GM18520 (cell line): ENCODE measurements around the gene EOLA1.
"Not testable (repeated sequence)": the region's sequence is repeated elsewhere in the genome, so short reads cannot be mapped to it uniquely, and the experiment has no call there.

Experiments
- ATAC-seq: cut with Tn5 transposase; IDR thresholded peaks from one replicate; pipeline ENCODE4 v1.9.1; 2021; ENCODE audit not compliant: unreplicated experiment

EOLA1 gene

DNA sequence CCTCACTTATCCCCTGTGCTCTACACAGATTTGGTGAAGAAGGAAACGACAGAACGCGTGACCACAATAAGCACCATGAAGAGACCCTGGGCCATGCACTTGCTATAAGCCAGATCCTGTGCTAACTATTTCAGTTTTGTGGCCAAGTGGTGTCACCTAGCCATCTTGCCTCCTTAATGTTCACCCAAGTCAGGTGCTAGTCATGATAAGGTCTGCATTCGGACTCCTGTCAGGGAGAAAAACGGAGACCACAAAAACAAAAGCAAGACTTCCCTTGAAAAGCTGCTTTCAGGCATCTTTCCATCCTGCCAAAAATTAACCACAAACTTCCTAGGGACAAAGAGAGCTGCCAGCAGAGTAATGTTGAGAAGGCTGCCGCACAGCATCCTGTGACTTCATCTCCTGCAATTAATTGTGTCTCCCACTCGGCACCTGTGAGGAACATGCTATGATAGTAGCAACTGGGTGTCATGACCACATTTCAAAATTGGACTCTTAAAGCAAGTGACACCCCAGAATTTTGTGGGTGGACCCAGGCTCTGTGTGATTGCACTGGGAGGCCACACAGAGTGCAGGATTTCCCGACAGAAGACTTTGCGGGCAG, 26.9 kb upstream of the EOLA1 start:
- ATAC-seq: no peak

GRCh38 chrX:149515954-149516602, 24.7 kb upstream of the EOLA1 start:
- ATAC-seq: no peak

GRCh38 chrX:149516604-149517003, 24.2 kb upstream of the EOLA1 start:
- ATAC-seq: no peak

GRCh38 chrX:149517308-149517707, 23.5 kb upstream of the EOLA1 start:
- no peak for ATAC-seq

DNA sequence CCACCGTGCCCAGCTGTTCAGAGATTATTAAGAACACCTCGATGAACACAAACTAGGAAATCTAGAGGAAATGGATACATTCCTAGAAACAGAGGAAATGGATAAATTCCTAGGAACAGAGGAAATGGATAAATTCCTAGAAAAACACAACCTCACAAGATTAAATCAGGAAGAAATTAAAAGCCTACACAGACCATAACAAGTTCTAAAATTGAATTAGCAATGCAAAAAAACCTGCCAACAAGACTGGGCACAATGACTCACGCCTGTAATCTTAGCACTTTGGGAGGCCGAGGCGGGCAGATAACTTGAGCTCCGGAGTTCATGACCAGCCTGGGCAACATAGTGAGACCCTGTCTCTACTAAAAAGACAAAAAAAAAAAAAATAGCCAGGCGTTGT, 22.6 kb upstream of the EOLA1 start:
- ATAC-seq: no peak

DNA sequence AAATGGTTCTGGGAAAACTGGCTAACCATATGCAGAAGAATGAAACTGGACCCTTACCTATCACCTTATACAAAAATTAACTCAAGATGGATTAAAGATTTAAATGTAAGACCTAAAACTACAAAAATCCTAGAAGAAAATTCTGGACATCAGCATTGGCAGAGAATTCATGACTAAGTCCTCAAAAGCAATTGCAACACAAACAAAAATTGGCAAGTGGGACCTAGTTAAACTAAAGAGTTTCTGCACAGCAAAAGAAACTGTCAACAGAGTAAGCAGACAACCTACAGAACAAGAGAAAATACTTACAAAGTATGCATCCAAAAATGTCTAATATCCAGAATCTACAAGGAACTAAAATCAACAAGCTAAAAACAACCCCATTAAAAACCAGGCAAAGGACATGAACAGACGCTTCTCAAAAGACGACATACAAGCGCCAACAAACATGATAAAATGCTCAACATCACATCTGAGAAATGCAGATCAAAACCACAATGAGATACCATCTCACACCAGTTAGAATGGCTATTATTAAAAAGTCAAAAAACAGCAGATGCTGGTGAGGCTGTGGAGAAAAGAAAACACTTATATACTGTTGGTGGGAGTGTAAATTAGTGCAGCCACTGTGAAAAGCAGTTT, 20.1 kb upstream of the EOLA1 start:
- not testable (repeated sequence) for ATAC-seq

DNA sequence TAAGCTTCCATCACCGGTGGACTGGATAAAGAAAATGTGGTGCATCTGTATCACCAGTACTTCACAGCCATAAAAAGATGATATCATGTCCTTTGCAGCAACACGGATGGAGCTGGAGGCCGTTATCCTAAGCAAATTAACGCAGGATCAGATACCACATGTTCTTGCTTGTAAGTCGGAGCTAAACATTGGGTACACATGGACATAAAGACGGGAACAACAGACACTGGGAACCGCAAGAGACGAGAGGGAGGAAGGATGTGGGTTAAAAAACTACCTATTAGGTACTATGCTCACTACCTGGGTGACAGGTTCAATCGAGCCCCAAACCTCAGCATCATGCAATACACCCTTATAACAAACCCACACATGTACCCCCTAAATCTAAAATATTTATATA, 19.4 kb upstream of the EOLA1 start:
- no peak for ATAC-seq

DNA sequence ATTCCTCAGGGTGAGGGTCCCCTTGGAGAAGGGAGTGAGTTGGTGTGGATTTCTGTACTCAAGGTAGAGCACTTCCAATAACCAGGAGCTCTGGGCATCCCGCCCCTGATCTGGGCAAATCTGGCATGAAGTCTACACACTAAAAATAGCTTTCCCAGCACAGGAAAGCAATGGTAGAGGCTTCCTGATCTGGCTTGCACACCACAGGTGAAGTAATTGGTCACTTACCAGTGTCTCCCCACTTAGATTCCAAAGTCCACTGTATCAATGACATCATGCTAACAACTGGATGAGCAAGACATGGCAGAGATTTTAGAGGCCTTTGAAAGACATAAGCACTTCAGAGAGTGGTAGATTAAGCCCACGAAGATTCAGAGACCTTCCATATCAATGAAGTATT, 17.9 kb upstream of the EOLA1 start:
- no peak for ATAC-seq

- peak; percentile 89 for ATAC-seq
Measured at GRCh38 chrX:149525389-149525788, 15.4 kb upstream of the EOLA1 start.

- not testable (repeated sequence) for ATAC-seq
Measured at GRCh38 chrX:149525903-149526302, 14.9 kb upstream of the EOLA1 start.

GRCh38 chrX:149526318-149527033, 14.3 kb upstream of the EOLA1 start:
- ATAC-seq: not testable (repeated sequence)

GRCh38 chrX:149527705-149528104, 13.1 kb upstream of the EOLA1 start:
- ATAC-seq: no peak

DNA sequence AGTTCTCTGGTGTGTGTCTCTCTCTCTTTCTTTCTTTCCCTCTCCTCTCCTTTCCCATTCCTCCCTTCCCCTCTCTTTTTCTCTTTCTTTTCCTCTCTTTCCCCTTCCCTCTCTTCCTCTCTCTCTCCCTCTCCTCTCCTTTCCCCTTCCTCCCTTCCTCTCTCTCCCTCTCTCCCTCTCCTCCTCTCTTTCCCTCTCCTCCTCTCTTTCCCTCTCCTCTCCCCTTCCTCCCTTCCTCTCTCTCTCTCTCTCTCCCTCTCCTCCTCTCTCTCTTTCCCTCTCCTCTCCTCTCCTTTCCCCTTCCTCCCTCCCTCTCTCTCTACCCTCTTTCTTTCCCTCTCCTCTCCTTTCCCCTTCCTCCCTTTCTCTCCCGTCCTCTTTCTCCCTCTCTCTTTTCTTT, 12.4 kb upstream of the EOLA1 start:
- no peak for ATAC-seq

- no peak for ATAC-seq
Measured at GRCh38 chrX:149531599-149531998, 9.2 kb upstream of the EOLA1 start.

DNA sequence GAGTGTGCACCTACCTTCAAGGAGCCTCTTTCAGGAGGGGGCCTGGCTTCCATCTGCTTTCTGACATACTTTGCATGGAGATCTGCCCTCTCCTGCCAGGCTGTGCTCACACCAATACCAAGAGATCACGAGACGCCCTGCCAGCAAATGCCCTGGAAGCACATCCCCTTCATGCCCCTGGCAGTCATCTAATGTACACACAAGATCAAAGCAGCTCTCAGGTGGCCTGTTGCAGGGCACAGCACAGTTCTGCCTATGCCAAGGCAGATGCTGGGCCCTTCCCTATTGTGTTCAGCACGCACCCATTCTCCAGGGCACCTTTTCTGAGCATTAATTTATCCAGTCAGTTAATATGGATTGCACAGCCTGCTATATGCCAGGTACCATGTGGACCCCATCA, 7.9 kb upstream of the EOLA1 start:
- not testable (repeated sequence) for ATAC-seq

DNA sequence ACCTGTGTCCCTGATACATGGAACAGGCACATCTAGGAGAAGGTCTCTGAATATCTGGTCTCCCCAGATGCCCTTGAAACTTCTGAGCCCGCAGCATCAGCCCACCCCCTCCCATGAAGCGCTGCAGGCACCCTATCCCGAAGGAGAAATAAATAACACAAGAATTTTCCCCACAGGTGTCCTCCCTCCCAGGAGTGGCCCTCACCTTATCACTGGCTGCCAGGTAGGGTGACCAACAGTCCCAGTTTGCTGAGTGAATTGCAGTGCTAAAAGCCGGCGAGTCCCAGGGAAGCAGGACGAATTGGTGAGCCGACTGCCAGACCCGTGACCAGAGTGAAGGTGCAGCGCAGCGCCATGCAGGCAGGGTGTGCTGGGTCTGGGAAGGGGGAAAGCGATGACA, 6.8 kb upstream of the EOLA1 start:
- ATAC-seq: not testable (repeated sequence)

DNA sequence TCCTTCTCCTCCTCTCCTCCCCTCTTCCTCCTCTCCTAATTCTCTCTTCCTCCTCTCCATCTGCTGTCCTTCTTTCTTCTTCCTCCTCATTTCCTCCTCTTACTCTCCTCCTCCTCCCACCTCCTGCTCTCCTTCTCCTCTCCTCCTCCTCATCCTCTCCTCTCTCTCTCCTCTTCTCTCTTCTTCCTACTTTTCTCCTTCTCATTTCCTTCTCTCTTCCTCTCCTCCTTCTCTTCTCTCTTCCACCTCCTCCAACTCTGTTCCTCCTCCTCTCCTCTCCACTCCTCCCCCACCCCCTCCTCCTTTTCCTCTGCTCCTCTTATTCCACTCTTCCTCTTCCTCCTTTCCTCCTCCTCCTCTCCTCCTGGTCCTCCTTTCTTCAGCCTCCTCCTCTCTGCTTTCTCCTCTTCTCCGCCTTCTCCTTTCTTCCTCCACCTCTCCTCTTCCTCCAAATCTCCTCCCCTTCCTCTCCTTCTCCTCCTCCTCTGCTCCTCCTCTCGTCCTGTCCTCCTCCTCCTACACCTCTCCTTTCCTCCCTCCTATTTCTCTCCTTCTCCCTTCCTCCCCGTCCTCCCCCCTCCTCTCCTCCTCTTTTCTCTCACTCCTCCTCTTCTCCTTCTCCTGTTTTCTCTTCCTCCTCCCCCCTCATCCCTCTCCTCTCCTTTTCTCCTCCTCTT, 5.7 kb upstream of the EOLA1 start:
- ATAC-seq: not testable (repeated sequence)

- ATAC-seq: not testable (repeated sequence)
Measured at GRCh38 chrX:149537474-149537873, 3.3 kb upstream of the EOLA1 start.

DNA sequence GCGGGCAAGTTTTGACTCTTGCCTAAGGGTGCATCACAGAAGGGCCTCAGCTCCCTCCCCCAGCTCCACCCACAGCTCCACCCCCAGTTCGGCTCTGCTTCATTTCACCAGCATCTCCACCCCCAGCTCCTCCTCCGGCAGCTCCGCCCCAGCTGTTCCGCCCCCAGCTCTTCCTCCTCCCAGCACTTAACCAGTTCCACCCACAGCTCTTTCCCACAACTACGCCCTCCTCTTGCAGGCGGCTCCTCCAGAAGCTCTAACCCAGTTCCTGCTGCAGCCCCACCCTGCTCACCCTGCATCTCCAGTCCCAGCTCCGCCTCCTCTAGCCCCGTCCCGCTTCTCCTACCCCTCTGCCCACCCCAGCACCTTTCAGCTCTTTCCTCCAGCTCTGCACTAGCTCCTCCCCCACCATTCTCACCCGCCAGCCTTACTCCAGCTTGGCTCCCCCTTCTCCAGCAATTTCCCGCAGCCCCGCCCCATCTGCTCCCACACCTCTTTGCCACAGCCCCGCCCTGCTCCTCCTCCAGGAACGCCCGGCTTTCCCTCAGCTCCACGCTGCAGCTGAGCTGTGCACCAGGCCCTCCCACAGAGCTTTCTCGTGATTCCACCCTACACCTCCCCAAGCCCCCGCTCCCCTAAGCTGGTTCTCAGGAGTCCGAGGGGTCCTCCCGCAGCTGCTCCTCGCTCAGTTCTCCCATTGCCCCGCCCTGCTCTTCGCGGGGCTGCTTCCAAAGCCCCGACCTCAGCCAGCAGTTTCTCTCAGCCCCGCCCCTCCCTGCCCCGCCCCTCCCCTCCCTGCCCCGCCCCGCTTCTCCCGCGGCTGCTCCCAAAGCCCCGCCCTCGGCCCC, 1.3 kb upstream of the EOLA1 start:
- ATAC-seq: peak; percentile 30

DNA sequence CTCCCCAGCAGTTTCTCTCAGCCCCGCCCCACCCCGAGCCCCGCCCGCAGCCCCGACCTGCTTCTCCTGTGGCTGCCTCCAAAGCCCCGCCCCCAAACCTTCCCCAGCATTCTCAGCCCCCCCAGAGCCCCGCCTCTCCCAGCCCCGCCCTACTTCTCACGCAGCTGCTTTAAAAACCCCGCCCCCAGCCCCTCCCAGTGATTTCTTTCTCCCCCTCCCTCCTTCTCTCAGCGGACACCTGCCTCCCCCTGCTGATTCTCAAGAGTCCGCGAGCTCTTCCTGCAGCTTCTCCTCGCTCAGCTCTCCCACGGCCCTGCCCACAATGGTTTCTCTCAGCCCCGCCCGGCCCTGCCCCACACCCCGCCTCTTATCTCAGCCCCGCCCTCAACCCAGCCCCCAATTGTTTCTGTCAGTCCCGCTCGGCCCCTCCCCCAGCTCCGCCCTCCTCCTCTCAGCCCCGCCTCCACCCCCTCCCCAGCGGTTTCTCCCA, 636 bp upstream of the EOLA1 start:
- ATAC-seq: peak; percentile 5
